GM18519 (cell line): ENCODE results near the gene COL21A1.
"Not testable (repeated sequence)": the region's sequence is repeated elsewhere in the genome, so short reads cannot be mapped to it uniquely, and the experiment has no call there.

Experiments
- ATAC-seq: cut with Tn5 transposase; IDR thresholded peaks from one replicate; pipeline ENCODE4 v1.9.1; 2021; ENCODE audit warnings: mild to moderate bottlenecking, moderate library complexity; ENCODE audit not compliant: unreplicated experiment, low FRiP score

COL21A1 gene

DNA sequence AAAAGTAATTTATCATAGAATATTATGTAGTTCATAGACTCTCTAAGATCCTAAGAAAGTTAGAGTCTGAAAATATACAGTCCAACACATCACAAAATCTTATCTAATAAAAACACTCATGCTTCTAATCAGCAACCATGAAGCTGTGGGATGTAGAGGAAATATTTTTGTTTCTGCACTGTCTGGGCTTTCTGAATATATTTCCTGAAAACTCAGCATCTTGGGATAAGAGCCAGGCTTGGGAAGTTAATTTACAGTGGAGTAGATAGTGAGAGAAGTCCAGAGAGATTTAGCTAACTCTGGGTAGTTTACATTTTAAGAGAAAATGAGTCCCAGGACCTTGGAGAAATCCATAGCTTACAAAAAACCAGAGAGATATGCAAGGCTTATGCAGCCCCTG, 221.6 kb downstream of the COL21A1 start:
- ATAC-seq, result no peak

DNA sequence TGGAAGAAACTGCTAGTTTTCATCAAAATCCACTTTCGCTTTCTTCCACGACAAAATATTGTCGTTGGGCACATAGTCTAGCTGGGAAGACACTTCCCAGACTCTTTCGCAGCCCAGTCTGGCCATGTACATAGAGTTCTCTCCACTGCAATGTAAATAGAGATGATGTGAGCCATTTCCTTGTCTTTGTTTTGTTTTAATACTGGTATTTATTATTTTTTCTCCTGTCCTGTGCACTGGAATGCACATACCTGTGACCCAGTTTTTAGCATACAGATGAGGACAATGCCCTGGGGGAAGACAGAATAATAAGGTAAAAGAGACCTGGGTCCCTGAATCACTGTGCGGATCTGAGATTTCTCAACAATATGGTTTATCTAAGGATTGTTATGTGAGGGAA, 222.4 kb downstream of the COL21A1 start:
- no peak for ATAC-seq

DNA sequence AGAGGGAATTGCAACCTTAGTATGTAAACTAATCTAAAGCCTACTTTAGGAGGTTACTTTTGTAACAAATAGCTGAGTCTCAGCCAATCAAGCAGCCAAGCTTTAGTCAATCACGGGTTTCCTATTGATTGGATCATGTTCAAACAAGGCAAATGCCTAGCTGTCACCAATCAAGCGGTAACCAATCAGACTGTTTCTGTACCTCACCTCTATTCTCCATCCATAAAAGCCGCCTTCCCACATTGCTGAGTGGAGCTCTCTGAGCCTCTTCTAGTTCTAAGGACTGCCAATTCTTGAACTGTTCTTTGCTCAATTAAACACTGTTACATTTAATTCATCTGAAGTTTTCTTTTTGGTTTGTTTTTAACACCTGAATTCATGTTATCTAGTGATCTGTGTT, 223.6 kb downstream of the COL21A1 start:
- no peak for ATAC-seq

DNA sequence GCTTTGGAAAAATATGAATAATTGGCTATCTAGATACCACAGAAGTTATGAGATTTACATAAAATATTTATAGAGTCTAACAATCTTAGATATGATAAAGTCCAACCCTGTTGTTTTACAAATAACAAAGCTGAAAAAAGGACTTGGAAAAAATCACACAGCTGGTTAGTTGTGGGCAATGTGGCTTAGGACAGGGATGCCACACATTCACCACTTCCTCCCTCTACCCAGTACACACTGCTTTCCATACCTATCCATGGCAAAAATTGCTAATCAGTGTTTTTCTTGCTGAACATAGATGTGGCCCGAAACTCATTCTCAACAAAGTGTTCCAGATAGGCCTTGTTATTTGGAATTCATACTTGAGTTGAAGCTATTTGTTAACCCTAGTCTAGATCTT, 224.7 kb downstream of the COL21A1 start:
- ATAC-seq, result no peak

DNA sequence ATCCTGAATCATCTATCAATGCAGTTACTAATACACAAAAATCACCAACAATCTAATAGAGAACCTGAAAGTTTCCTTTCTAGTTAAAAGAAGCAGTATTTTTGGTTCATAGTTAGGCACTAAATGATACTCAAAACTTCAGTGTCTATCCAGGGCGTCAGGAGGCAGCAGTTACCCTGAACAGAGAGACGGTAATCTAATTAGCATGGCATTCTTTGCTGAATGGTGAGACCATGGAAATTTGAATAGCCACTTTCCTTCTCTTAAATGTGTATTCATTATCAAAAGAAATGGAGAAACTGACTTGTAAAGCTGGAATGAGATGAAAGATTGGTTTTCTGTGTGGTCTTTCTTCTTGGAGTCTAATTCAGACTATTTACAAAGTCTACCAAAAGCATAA, 225.4 kb downstream of the COL21A1 start:
- no peak for ATAC-seq

DNA sequence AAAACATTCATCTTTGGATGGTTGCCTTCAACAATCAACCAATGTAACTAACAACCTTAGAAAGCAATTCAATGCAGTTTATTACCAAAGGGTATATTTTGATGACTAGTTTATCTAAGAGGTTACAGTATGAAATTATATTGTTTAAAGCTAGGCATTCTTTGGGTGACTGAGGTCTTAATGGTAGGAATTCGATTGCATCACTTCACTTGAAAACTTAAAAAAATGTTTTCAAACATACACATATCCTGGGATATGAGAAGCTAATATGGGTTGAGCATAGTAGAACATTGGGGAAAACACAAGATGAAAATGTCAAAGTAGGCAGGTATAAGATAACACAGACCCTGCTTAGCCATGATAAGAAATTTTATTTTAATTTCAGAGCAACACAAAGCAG, 227.4 kb downstream of the COL21A1 start:
- no peak for ATAC-seq

DNA sequence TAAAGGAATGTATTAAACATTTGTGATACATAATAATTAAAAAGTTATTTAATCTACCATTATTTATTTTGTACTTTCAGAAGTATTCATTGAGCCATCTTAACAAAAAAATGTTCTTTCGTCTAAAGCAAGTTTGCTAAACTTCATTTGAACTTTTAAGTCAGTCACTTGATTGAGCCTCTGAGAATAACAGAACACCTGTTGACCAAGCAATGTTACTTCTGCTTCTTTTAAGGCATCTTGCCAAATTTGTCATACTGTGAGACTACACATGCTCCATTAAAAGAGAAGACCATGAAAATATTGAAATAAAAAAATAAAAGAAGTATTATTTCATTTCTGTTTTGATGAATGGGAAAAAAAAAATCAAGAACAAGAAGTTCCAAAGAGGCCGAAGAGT, 230.2 kb downstream of the COL21A1 start:
- no peak for ATAC-seq

DNA sequence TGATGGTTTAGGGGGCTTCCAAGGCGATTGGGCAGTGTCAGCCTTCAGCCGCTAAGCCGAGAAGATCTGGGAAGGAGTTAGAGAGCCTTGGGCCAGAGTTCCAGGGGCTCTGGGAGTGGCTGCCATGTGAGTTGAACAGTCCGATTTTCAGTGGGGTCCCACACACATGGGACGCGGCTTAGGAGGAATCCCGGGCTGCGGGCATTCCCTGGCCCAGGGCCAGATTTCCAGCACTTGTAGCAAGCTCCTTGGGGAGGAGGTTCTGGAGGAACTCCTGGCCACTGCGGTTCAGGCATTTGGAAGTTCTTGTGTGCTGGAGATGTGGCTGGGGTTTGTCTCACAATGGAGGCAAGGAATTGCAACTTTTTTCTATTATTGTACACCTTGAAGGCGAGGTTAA, 233.3 kb downstream of the COL21A1 start:
- ATAC-seq, result not testable (repeated sequence)

DNA sequence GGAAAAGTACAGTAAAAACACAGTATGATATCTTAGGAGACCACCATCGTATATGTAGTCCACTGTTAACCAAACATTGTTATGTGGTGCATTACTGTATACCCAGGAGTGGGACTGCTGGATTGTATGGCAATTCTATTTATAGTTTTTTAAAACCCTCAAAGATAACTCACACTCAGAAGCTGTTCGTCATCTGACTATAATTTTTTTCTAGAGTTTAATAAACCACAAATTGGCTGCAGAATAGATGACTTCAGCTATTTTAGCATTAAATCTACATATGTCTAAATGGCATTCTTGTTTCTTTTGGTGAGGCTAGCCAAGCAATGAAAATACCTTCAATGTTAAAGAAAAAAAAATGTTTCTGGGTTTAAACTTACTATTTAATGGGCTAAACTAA, 237.7 kb downstream of the COL21A1 start:
- ATAC-seq, result no peak
